Chondrocyte (in vitro differentiated cells): ENCODE results near the gene ERGIC1. TPM values are rescaled to one million over a fixed set of nuclear protein-coding genes. Genes with fewer than 3 reads are reported as not detected.
A peak's percentile ranks its signal among the peaks of the same experiment; 100 is the strongest.

Source experiments
- DNase-seq: peaks from one replicate; pipeline ENCODE4 v3.0.0; 2021; ENCODE audit warnings: mixed read lengths, low spot score
- H3K27ac Mint-ChIP-seq: one replicate; pipeline ENCODE4 v1.8.0; 2021; ENCODE audit warnings: mild to moderate bottlenecking, moderate library complexity, mixed read lengths; ENCODE audit not compliant: unreplicated experiment
- H3K27me3 Mint-ChIP-seq: 2 replicates; pipeline ENCODE4 v1.8.0; 2021; ENCODE audit warnings: low read depth, mixed read lengths
- H3K36me3 Mint-ChIP-seq: 2 replicates; pipeline ENCODE4 v1.8.0; 2021; ENCODE audit warnings: low read depth, mixed read lengths
- H3K4me1 Mint-ChIP-seq: 2 replicates; pipeline ENCODE4 v1.8.0; 2021; ENCODE audit warnings: low read depth, mild to moderate bottlenecking, mixed read lengths
- H3K4me3 Mint-ChIP-seq: one replicate; pipeline ENCODE4 v1.8.0; 2021; ENCODE audit warnings: mild to moderate bottlenecking, moderate library complexity, mixed read lengths; ENCODE audit not compliant: unreplicated experiment
- H3K9me3 Mint-ChIP-seq: 2 replicates; pipeline ENCODE4 v1.8.0; 2021; ENCODE audit warnings: low read depth, mixed read lengths
- CTCF ChIP-seq: fragments of 200-600 bp; sonication (generic); IDR thresholded peaks from 2 replicates; pipeline ENCODE4 v1.5.0; 2021; ENCODE audit warnings: antibody characterized with exemption, mild to moderate bottlenecking, moderate library complexity
- total RNA-seq: library from RNA; stranded (reverse); gene quantifications from 3 replicates; pipeline ENCODE4 v1.2.1, GENCODE V29; 2021

Gene ERGIC1
- total RNA-seq, 1 donor from 2014 or later = 141 TPM

DNA sequence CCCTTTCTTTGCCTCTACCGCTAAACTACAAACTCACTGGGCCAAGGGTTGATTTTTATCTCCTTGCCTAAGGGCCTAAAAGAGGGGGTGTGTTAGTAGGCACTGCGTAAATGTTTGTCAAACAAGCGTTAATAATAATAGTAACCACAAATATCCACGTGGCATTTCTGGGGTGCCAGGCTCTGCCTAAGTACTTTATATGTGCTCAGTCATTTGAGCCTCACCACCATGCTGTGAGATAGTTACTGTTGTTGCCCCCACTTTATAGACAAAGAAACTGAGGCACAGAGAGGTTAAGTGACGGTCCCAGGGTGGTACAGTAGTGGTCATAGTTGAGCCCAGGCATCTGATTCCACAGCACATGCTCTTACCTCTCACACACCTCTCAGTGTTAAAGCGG is 52.4 kb downstream of the ERGIC1 start:
- peaks cover 52% of the 10 kb centered on the region for H3K4me1 Mint-ChIP-seq
- TF ChIP-seq CTCF = no peak
- no peaks in the 10 kb centered on the region for H3K27me3 Mint-ChIP-seq
- H3K4me3 Mint-ChIP-seq = no peak overlapping the region
- no peaks in the 10 kb centered on the region for H3K9me3 Mint-ChIP-seq
- DNase-seq = no peak
- H3K36me3 Mint-ChIP-seq = peaks cover 27% of the 10 kb centered on the region
- peak overlapping the region; percentile 96 for H3K27ac Mint-ChIP-seq

GRCh38 chr5:172886974-172887501 is 53.0 kb downstream of the ERGIC1 start:
- H3K36me3 Mint-ChIP-seq = peaks cover 26% of the 10 kb centered on the region
- no peaks in the 10 kb centered on the region for H3K9me3 Mint-ChIP-seq
- no peak overlapping the region for H3K4me3 Mint-ChIP-seq
- peak overlapping the region; percentile 96 for H3K27ac Mint-ChIP-seq
- peaks cover 52% of the 10 kb centered on the region for H3K4me1 Mint-ChIP-seq
- no peaks in the 10 kb centered on the region for H3K27me3 Mint-ChIP-seq
- DNase-seq = no peak
- no peak for TF ChIP-seq CTCF

DNA sequence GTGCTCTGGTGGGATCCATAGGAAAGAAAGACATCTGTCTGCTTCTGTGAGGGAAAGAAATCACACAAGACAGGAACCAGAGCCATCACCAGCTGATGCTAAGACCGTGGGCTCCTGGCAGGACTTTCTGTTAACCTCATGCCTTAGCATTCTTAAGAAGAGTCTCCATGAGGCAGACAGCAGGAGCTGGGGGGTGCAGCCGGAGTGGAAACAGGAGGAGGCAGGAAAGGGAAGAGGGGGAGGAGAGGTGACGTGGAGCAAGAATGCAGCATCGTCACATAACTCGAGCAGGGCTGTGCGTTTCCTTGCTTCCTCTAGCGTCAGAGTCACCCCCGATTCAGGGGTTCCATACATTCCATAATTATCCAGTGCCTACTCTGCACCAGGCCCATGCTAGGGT is 53.6 kb downstream of the ERGIC1 start:
- Mint-ChIP-seq H3K36me3 (peaks cover 24% of the 10 kb centered on the region), H3K4me3 (no peak overlapping the region), H3K9me3 (no peaks in the 10 kb centered on the region), H3K27ac (peak overlapping the region; percentile 96), H3K27me3 (no peaks in the 10 kb centered on the region), H3K4me1 (peaks cover 52% of the 10 kb centered on the region)
- no peak for DNase-seq
- TF ChIP-seq CTCF = no peak

DNA sequence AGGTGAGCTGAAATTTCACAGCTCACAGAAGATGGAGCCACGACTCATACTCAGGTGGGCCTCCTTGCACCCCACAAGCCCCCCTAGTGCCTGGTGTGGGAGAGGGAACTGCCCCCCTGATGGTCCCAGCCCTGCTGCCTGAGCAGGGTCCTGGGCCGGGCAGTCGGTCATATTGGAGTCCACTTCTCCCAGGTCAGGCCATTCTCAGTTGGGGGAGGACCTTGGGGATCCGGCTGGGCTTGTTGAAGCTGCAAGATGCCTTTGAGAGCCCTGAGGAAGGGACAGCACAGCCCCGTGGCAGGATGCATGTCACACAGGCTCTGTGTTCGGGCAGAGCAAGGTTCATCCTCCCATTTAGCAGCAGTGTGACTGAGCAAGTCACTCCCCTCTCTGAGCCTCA is 56.6 kb downstream of the ERGIC1 start:
- TF ChIP-seq CTCF = no peak
- Mint-ChIP-seq H3K27ac (no peak overlapping the region), H3K4me1 (peaks cover 55% of the 10 kb centered on the region), H3K9me3 (no peaks in the 10 kb centered on the region), H3K4me3 (no peak overlapping the region), H3K36me3 (peaks cover 15% of the 10 kb centered on the region), H3K27me3 (no peaks in the 10 kb centered on the region)
- DNase-seq = no peak

DNA sequence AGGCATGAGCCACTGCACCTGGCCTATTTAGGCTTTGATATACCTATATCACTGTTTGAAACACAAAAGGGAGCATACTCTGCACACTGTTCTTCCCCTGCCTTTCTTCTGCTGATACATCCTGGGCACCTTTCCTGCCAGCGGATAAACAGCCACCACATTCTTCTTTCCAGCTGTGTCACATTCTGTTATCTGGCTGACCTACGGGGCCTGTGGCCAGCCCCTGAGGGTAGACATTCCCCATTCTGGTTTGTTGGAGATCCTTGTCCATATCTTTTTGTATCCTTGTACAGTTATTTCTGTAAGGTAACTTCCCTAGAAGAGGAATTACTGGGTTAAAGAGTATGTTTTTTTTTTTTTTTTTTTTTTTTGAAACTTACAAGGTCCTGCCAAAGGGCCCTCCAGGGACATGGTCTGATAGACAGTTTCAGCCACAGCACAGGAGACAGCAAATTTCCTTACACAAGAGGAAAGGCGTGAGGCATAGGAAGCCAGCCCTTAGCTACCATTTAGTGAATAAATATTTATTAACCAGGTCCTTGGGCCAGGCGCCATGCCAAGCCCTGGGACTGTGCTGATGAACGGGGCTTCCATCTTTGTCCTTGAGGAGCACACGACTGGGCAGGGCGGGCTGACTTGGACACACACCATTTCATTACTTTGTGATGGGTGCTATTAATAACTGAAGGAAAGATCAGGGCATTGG is 57.8 kb downstream of the ERGIC1 start:
- H3K4me3 Mint-ChIP-seq = no peak overlapping the region
- no peaks in the 10 kb centered on the region for H3K9me3 Mint-ChIP-seq
- H3K4me1 Mint-ChIP-seq = peaks cover 53% of the 10 kb centered on the region
- peaks cover 14% of the 10 kb centered on the region for H3K36me3 Mint-ChIP-seq
- TF ChIP-seq CTCF = no peak
- no peak for DNase-seq
- H3K27ac Mint-ChIP-seq = peak overlapping the region; percentile 92
- no peaks in the 10 kb centered on the region for H3K27me3 Mint-ChIP-seq
